A549 (cell line): ENCODE data around the gene SLC2A5. TPM values are rescaled to one million over a fixed set of nuclear protein-coding genes. Genes with fewer than 3 reads are reported as not detected.
A peak's percentile ranks its signal among the peaks of the same experiment; 100 is the strongest.

Experiments
- ATAC-seq, 2 experiments: fragments of 200-7000 bp in 1 of 2; fragments of >200 bp in 1 of 2; cut with Nextera tagmentation in 1 of 2; cut with Tn5 transposase in 1 of 2; 3 replicates each; pipeline versions ENCODE4 v1.8.0 to v1.9.1; 2018 to 2020; ENCODE audit warnings: mild to moderate bottlenecking in 1 of 2, moderate library complexity in 1 of 2
- CTCF ChIA-PET: fragments of 300-600 bp; sonication (Branson Sonifier 250); formaldehyde crosslinking; extraction: SDS; loops from one replicate; lab custom pipeline; 2021; ENCODE audit warnings: antibody characterized with exemption, inconsistent platforms; lab: Yijun Ruan, JAX
- POLR2A ChIA-PET: fragments of 350-600 bp; formaldehyde crosslinking; extraction: SDS; loops from one replicate; lab custom pipeline; 2021; ENCODE audit warnings: antibody characterized with exemption, inconsistent platforms; lab: Yijun Ruan, JAX
- DNase-seq, 2 experiments: peaks; one replicate each; pipeline versions ENCODE4 v3.0.0 to v3.0.0-alpha.2; 2011 to 2016; ENCODE audit warnings: low read depth in 1 of 2, low spot score in 1 of 2
- FAIRE-seq: peaks from 2 replicates; lab custom pipeline; 2011; peaks lifted over from hg19 to GRCh38; lab: Jason Lieb, UNC
- H3K27ac ChIP-seq, 2 experiments: fragments of >200 bp; sonication (Bioruptor Twin); formaldehyde crosslinking; 3 replicates each; pipeline ENCODE4 v1.5.1; 2016 to 2017
- H3K4me1 ChIP-seq: fragments of >200 bp; sonication (Bioruptor Twin); formaldehyde crosslinking; 3 replicates; pipeline ENCODE4 v1.6.1; 2016
- H3K4me2 ChIP-seq: fragments of >200 bp; sonication (Bioruptor Twin); formaldehyde crosslinking; 3 replicates; pipeline ENCODE4 v1.6.1; 2016
- H3K4me3 ChIP-seq: fragments of >200 bp; sonication (Bioruptor Twin); formaldehyde crosslinking; 3 replicates; pipeline ENCODE4 v1.5.1; 2016
- H3K9me3 ChIP-seq: fragments of >200 bp; sonication (Bioruptor Twin); formaldehyde crosslinking; 3 replicates; pipeline ENCODE4 v1.6.1; 2016
- CEBPB ChIP-seq, 2 experiments: fragments of >200 bp in 1 of 2; sonication (Bioruptor Twin) in 1 of 2; formaldehyde crosslinking in 1 of 2; IDR thresholded peaks; 2 replicates each; pipeline ENCODE4 v1.6.1; 2012 to 2016
- E2F6 ChIP-seq: IDR thresholded peaks from 2 replicates; pipeline ENCODE4 v1.6.1; 2012; ENCODE audit warnings: low read depth, borderline replicate concordance
- EHF ChIP-seq: fragments of 250-450 bp; sonication (Bioruptor Pico); IDR thresholded peaks from 2 replicates; pipeline ENCODE4 v1.5.0; 2020; ENCODE audit warnings: mild to moderate bottlenecking
- ESRRA ChIP-seq: fragments of 150-350 bp; IDR thresholded peaks from 2 replicates; pipeline ENCODE4 v1.6.1; 2014; ENCODE audit warnings: mild to moderate bottlenecking, low read length, borderline replicate concordance
- FOSB ChIP-seq: fragments of 250-450 bp; sonication (Bioruptor Pico); IDR thresholded peaks from 2 replicates; pipeline ENCODE4 v1.5.0; 2020; ENCODE audit warnings: mild to moderate bottlenecking, moderate library complexity
- HOXA7 ChIP-seq: fragments of 250-450 bp; sonication (Bioruptor Pico); IDR thresholded peaks from 2 replicates; pipeline ENCODE4 v1.5.0; 2020; ENCODE audit warnings: mild to moderate bottlenecking, moderate library complexity
- JUNB ChIP-seq: fragments of >200 bp; sonication (Bioruptor Twin); formaldehyde crosslinking; IDR thresholded peaks from 2 replicates; pipeline ENCODE4 v1.6.1; 2016
- MAFK ChIP-seq: fragments of 450-650 bp; IDR thresholded peaks from 2 replicates; pipeline ENCODE4 v1.6.1; 2014; ENCODE audit not compliant: partially characterized antibody
- MAX ChIP-seq: IDR thresholded peaks from 2 replicates; pipeline ENCODE4 v1.6.1; 2012
- MAZ ChIP-seq: fragments of 150-350 bp; IDR thresholded peaks from 2 replicates; pipeline ENCODE4 v1.6.1; 2014; ENCODE audit warnings: antibody characterized with exemption, low read depth, low read length, borderline replicate concordance
- POLR2A ChIP-seq: IDR thresholded peaks from 2 replicates; pipeline ENCODE4 v1.6.1; 2012; ENCODE audit warnings: mild to moderate bottlenecking, low read length
- POLR2AphosphoS2 ChIP-seq: conservative IDR thresholded peaks from 2 replicates; pipeline ENCODE4 v1.6.1; 2012; ENCODE audit warnings: low read length, improper control_type of control experiment, inconsistent platforms
- RAD21 ChIP-seq, 2 experiments: fragments of >200 bp in 1 of 2; sonication (Bioruptor Twin) in 1 of 2; formaldehyde crosslinking in 1 of 2; IDR thresholded peaks in 1 of 2; conservative IDR thresholded peaks in 1 of 2; 2 replicates in 1 of 2; 3 replicates in 1 of 2; pipeline ENCODE4 v1.6.1; 2012 to 2018; ENCODE audit warnings: inconsistent platforms in 1 of 2
- RFX5 ChIP-seq: fragments of 450-650 bp; IDR thresholded peaks from 2 replicates; pipeline ENCODE4 v1.7.1; 2014; ENCODE audit warnings: antibody characterized with exemption, mild to moderate bottlenecking, moderate library complexity
- USF2 ChIP-seq: fragments of 450-650 bp; IDR thresholded peaks from 2 replicates; pipeline ENCODE4 v1.6.1; 2014; ENCODE audit warnings: antibody characterized with exemption
- ZC3H11A ChIP-seq: fragments of 450-650 bp; IDR thresholded peaks from 2 replicates; pipeline ENCODE4 v1.6.1; 2014; ENCODE audit warnings: antibody characterized with exemption, mild to moderate bottlenecking
- WGBS: methylation state at CpG from one replicate; pipeline ENCODE4 v1.1.6; 2017; ENCODE audit errors: missing lambda C conversion rate; 5-methylcytosine and 5-hydroxymethylcytosine counted together
- polyA plus RNA-seq, 4 experiments: library from polyadenylated mRNA; depleted of rRNA in 3 of 4; stranded (reverse); fragments of >200 nt; fragmentation: RNase III in 1 of 4; extraction: RNeasy Plus Mini Kit Qiagen cat#74134 plus additional on column Dnase treatment in 1 of 4; gene quantifications; 2 replicates in 3 of 4; 3 replicates in 1 of 4; pipeline ENCODE4 v1.2.3, GENCODE V29; 2011 to 2017
- TF ChIP-seq, protein P1 (sequence below): fragments of >200 bp; sonication (Bioruptor Twin); formaldehyde crosslinking; IDR thresholded peaks from 3 replicates; pipeline ENCODE4 v1.5.1; 2016
- TF ChIP-seq, protein P2 (sequence below): IDR thresholded peaks from 2 replicates; pipeline ENCODE4 v1.6.1; 2012

Gene SLC2A5
- polyA plus RNA-seq, 2 of the 4 experiments (the other 2 are of a cell fraction): 0.12 to 0.19 TPM

DNA sequence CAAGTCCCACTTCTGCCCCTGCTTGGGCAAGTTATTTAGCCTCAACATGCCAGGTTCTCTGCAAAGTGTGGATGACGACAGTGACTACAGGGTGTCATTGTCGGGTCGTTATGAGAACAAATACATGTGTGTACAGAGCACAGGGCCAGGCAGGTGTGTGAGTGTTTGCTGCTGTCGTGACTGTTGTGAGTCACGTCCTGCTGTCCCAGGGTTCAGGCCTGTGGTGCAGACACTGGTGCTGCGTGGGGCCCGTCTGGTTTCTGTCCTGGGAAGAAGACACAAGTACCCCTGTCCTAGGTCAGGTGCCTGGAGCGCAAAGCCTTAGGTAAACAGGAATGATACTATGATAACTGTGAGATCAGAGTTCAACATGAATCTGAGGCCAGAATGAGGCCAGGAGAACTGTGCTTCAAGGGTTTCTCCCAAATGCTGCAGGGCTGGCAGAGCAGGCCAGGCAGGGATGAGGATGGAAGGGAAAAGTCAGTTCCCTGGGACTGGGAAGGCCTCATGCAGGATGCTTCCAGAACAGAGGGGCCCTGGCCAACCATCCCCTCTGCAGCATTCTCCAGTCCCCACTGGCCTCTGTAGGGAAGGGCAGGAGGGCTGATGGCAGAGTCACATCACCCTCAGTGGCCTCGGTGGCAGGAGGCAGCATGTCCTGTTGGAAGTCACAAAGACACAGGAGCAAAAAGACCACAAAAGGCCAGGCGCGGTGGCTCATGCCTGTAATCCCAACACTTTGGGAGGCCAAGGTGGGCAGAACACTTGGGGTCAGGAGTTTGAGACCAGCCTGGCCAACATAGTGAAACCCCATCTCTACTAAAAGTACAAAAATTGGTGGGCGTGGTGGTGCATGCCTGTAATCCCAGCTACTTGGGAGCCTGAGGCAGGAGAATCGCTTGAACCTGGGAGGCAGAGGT lies 43.8 kb upstream of the SLC2A5 start:
- POLR2A ChIA-PET: no interaction called here
- CTCF ChIA-PET: interaction anchor here (0.6 to 2.6 kb wide), 3 partner anchors 64 to 109 kb away, joined by 3 to 17 read pairs (median 3); no protein-coding TSS in a partner anchor
- Histone ChIP-seq H3K4me2 (peak overlapping the region; percentile 41), H3K4me1 (peaks cover 33% of the 10 kb centered on the region), H3K4me3 (no peak overlapping the region), H3K27ac (peak overlapping the region; percentile 60 to 88), H3K9me3 (no peaks in the 10 kb centered on the region)
- DNase-seq: peak in 1 of 2 experiments; percentile 67
- 48% methylated on average over 13 of the region's 13 CpGs for WGBS
- TF ChIP-seq MAX: no peak
- no peak for TF ChIP-seq RAD21 (conservative IDR thresholded peaks at IDR 0.05 in 1 of 2, IDR thresholded peaks at IDR 0.05 in 1 of 2)
- TF ChIP-seq, all 56 proteins: peak for 0
- peak in 1 of 2 experiments; percentile 31; a peak in 1 of 6 replicates for ATAC-seq
- no peak for FAIRE-seq

- FAIRE-seq: no peak
- H3K4me3 ChIP-seq: no peak overlapping the region
- WGBS: 92% methylated on average over 9 of the region's 9 CpGs
- TF ChIP-seq ESRRA (no peak), HOXA7 (CRISPR knock-in tag) (no peak), CEBPB (IDR thresholded peaks at IDR 0.05) (no peak), POLR2AphosphoS2 (no peak), E2F6 (no peak), RFX5 (no peak), POLR2A (no peak)
- TF ChIP-seq, protein P1, sequence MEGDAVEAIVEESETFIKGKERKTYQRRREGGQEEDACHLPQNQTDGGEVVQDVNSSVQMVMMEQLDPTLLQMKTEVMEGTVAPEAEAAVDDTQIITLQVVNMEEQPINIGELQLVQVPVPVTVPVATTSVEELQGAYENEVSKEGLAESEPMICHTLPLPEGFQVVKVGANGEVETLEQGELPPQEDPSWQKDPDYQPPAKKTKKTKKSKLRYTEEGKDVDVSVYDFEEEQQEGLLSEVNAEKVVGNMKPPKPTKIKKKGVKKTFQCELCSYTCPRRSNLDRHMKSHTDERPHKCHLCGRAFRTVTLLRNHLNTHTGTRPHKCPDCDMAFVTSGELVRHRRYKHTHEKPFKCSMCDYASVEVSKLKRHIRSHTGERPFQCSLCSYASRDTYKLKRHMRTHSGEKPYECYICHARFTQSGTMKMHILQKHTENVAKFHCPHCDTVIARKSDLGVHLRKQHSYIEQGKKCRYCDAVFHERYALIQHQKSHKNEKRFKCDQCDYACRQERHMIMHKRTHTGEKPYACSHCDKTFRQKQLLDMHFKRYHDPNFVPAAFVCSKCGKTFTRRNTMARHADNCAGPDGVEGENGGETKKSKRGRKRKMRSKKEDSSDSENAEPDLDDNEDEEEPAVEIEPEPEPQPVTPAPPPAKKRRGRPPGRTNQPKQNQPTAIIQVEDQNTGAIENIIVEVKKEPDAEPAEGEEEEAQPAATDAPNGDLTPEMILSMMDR: no peak
- no peak for DNase-seq
- ChIA-PET CTCF (interaction anchor here (0.6 to 3.0 kb wide), 19 partner anchors 9 to 562 kb away, joined by 3 to 24 read pairs (median 7); partner anchors contain the start of gene H6PD), POLR2A (no interaction called here)
- peaks cover 33% of the 10 kb centered on the region for H3K4me1 ChIP-seq
- no peak overlapping the region for H3K4me2 ChIP-seq
- H3K9me3 ChIP-seq: no peaks in the 10 kb centered on the region
- H3K27ac ChIP-seq: peak overlapping the region in 1 of 2 experiments; percentile 88; a peak in 2 of 6 replicates
- no peak for ATAC-seq
Measured at GRCh38 chr1:9111957-9112356, 42.5 kb upstream of the SLC2A5 start.

DNA sequence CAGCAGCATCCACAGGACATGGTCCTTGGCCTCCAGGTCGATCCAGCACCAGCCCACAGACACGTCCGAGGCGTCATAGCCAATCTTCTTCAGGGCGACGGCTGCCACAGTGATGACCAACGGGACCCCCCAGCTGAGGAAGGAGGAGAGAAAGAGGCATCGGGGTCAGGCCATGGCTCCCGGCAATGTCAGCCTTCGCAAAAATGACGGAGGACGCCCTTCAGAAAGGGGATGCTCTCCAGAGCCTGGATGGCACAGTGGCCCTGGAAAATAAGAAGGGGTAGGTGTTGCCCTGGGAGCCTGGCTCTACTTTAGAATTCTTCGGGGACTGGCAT lies 41.9 kb upstream of the SLC2A5 start:
- peak overlapping the region in 1 of 2 experiments; percentile 88; a peak in 3 of 6 replicates for H3K27ac ChIP-seq
- H3K9me3 ChIP-seq: no peaks in the 10 kb centered on the region
- no peak for FAIRE-seq
- no peak for TF ChIP-seq JUNB
- TF ChIP-seq USF2: no peak
- TF ChIP-seq EHF (CRISPR knock-in tag): no peak
- no peak for TF ChIP-seq FOSB (CRISPR knock-in tag)
- TF ChIP-seq MAZ: no peak
- no peak for TF ChIP-seq POLR2AphosphoS2
- no peak for TF ChIP-seq HOXA7 (CRISPR knock-in tag)
- TF ChIP-seq ZC3H11A: no peak
- TF ChIP-seq, protein P2, sequence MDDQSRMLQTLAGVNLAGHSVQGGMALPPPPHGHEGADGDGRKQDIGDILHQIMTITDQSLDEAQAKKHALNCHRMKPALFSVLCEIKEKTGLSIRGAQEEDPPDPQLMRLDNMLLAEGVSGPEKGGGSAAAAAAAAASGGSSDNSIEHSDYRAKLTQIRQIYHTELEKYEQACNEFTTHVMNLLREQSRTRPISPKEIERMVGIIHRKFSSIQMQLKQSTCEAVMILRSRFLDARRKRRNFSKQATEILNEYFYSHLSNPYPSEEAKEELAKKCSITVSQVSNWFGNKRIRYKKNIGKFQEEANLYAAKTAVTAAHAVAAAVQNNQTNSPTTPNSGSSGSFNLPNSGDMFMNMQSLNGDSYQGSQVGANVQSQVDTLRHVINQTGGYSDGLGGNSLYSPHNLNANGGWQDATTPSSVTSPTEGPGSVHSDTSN: no peak
- TF ChIP-seq MAFK: no peak
- TF ChIP-seq RAD21 (conservative IDR thresholded peaks at IDR 0.05 in 1 of 2, IDR thresholded peaks at IDR 0.05 in 1 of 2): no peak
- CTCF ChIA-PET: interaction anchor here (0.5 to 3.0 kb wide), 37 partner anchors 8 to 939 kb away, joined by 3 to 24 read pairs (median 5); partner anchors contain the start of genes GPR157 and H6PD
- POLR2A ChIA-PET: interaction anchor here (0.6 to 1.0 kb wide), 3 partner anchors 18 to 98 kb away, joined by 3 to 4 read pairs (median 3); no protein-coding TSS in a partner anchor
- no peak for DNase-seq
- peaks cover 33% of the 10 kb centered on the region for H3K4me1 ChIP-seq
- H3K4me3 ChIP-seq: no peak overlapping the region
- ATAC-seq: no peak
- 82% methylated on average over 13 of the region's 13 CpGs for WGBS
- H3K4me2 ChIP-seq: no peak overlapping the region
